ENCODE results near the gene INPP5D. TPM values are rescaled to one million over a fixed set of nuclear protein-coding genes. Genes with fewer than 3 reads are reported as not detected.

Gene INPP5D
- total and polyA plus RNA-seq, 2 donors (not counting 1 experiment from before 2014, with no cell fraction given): 152 to 444 TPM

DNA sequence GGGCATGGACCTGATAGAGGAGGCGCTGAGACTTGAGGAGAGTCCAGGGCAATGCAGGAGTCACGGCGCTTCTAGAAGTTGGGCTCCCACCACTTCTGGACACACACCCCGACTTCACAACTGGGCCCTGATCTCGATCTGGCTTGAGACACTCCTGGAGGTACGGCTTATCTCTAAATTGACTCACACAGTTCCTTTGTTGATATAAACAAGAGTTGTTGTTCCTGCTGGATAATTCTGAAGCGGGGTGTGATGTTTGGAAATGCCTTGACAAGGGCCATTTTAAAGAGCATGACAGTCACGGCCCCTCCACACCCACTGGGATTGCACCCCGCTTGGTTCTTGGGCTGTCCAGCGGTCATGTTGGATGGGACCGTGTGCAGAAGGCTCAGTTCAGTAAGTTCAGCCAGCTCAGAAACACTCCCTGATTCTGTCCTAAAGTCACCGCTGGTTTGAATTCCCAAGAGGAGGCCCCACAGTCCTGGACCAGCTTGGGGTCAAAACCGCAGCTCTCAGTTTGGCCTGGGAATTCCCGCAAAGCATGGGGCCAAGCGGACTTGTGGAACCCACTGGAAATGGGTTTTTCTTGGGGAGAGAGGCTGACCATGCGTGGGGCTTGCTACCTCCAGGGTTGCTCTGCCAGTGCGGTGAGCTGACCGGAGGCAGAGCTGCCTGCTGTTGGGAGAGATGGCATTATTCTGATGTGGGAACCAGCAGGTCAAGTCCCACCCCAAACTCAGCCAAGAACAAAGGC lies 37.0 kb upstream of the INPP5D start:
- ChIA-PET CTCF (no interaction called here), POLR2A (no interaction called here)
- TF ChIP-seq EZH2 (IDR thresholded peaks at IDR 0.05; ENCODE audit: borderline replicate concordance, insufficient read depth, low read depth, low read length, poor library complexity, severe bottlenecking): no peak
- TF ChIP-seq, protein P1, sequence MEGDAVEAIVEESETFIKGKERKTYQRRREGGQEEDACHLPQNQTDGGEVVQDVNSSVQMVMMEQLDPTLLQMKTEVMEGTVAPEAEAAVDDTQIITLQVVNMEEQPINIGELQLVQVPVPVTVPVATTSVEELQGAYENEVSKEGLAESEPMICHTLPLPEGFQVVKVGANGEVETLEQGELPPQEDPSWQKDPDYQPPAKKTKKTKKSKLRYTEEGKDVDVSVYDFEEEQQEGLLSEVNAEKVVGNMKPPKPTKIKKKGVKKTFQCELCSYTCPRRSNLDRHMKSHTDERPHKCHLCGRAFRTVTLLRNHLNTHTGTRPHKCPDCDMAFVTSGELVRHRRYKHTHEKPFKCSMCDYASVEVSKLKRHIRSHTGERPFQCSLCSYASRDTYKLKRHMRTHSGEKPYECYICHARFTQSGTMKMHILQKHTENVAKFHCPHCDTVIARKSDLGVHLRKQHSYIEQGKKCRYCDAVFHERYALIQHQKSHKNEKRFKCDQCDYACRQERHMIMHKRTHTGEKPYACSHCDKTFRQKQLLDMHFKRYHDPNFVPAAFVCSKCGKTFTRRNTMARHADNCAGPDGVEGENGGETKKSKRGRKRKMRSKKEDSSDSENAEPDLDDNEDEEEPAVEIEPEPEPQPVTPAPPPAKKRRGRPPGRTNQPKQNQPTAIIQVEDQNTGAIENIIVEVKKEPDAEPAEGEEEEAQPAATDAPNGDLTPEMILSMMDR (IDR thresholded peaks at IDR 0.05): no peak
- WGBS (ENCODE audit: insufficient coverage): 96% methylated on average over 12 of the region's 18 CpGs
- Mint-ChIP-seq H3K27ac (no peak overlapping the region), H3K4me3 (no peak overlapping the region), H3K4me1 (no peaks in the 10 kb centered on the region), H3K9me3 (ENCODE audit: insufficient read depth) (peaks cover 1% of the 10 kb centered on the region), H3K27me3 (no peaks in the 10 kb centered on the region)
- Histone ChIP-seq H4K20me1 (ENCODE audit: control insufficient read depth, insufficient read depth, low read length, poor library complexity, severe bottlenecking) (no peaks in the 10 kb centered on the region), H3K4me2 (replicated peaks; ENCODE audit: low read depth, low read length, poor library complexity, severe bottlenecking) (no peak overlapping the region), H3K9me3 (ENCODE audit: control extremely low read depth in 1 of 3, control insufficient read depth in 2 of 3, insufficient read depth in 1 of 3, low read length in 2 of 3) (no peaks in the 10 kb centered on the region), H3K79me2 (ENCODE audit: control insufficient read depth, insufficient read depth, low read length) (no peaks in the 10 kb centered on the region), H3K9ac (ENCODE audit: low read length) (no peak overlapping the region), H3K27me3 (replicated peaks in 1 of 4; ENCODE audit: control extremely low read depth in 1 of 4, control insufficient read depth in 3 of 4, insufficient read depth in 4 of 4, low read length in 3 of 4) (no peaks in the 10 kb centered on the region), H3K4me3 (ENCODE audit: control extremely low read depth in 1 of 5, extremely low read depth in 1 of 5, insufficient read depth in 1 of 5, low read depth in 2 of 5, low read length in 4 of 5) (no peak overlapping the region), H2AFZ (ENCODE audit: insufficient read depth, low read depth, low read length, poor library complexity, severe bottlenecking) (no peak overlapping the region), H3K4me1 (ENCODE audit: control insufficient read depth in 2 of 2, insufficient read depth in 2 of 2, low read length in 2 of 2) (no peaks in the 10 kb centered on the region), H3K36me3 (replicated peaks in 1 of 2; ENCODE audit: control extremely low read depth in 1 of 2, control insufficient read depth in 1 of 2, extremely low read depth in 1 of 2, insufficient read depth in 2 of 2, low read length in 1 of 2) (no peaks in the 10 kb centered on the region), H3K27ac (ENCODE audit: low read length in 2 of 2) (no peak overlapping the region)
- ATAC-seq (ENCODE audit: low read depth): no peak
- DNase-seq: no peak
- intact Hi-C loops (cut with micrococcal nuclease): loop anchor here (10.0 kb wide), 1 partner anchor 418 kb away; no protein-coding TSS in a partner anchor

DNA sequence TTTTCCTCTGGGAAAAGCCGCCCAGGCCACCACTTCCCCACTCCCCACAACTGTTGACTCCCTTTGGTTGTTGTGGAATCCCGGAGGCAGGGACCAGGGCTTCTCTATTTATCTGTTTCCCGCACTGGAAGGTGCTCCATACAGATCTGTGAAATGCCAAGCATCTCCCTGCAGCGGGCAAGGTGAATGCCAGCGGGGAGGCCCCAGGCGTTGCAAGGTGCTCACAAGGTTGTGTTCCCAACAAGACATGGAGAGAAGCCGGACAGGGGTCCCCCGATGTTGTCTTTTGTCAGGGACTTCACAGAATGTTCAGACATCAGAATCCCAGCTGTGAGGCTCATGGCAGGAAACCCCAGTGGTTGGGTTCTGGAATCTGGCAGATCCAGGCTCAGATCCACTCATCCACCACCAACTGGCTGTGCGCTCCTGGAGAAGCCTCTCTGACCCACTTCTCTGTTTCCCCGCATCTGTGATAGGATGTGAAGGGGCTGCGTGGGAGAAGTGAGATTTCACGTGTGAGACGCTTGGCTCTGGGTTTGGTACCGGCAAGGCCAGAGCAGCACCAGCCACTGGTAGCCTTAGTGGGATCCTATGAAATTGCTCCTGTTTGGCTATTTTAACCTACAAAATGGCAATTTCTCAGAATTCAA lies 36.3 kb upstream of the INPP5D start:
- H3K27me3 Mint-ChIP-seq: no peaks in the 10 kb centered on the region
- H4K20me1 ChIP-seq (ENCODE audit: control insufficient read depth, insufficient read depth, low read length, poor library complexity, severe bottlenecking): no peaks in the 10 kb centered on the region

More for the DNA sequence above, 36.3 kb upstream of the INPP5D start:
- no peaks in the 10 kb centered on the region for H3K79me2 ChIP-seq (ENCODE audit: control insufficient read depth, insufficient read depth, low read length)
- Mint-ChIP-seq H3K4me3 (no peak overlapping the region), H3K4me1 (no peaks in the 10 kb centered on the region), H3K9me3 (ENCODE audit: insufficient read depth) (no peaks in the 10 kb centered on the region), H3K27ac (no peak overlapping the region)
- POLR2A ChIA-PET: no interaction called here
- DNase-seq: no peak
- H3K36me3 ChIP-seq (replicated peaks in 1 of 2; ENCODE audit: control extremely low read depth in 1 of 2, control insufficient read depth in 1 of 2, extremely low read depth in 1 of 2, insufficient read depth in 2 of 2, low read length in 1 of 2): no peaks in the 10 kb centered on the region
- H3K27me3 ChIP-seq (replicated peaks in 1 of 4; ENCODE audit: control extremely low read depth in 1 of 4, control insufficient read depth in 3 of 4, insufficient read depth in 4 of 4, low read length in 3 of 4): no peaks in the 10 kb centered on the region
- TF ChIP-seq EZH2 (IDR thresholded peaks at IDR 0.05; ENCODE audit: borderline replicate concordance, insufficient read depth, low read depth, low read length, poor library complexity, severe bottlenecking): no peak
- TF ChIP-seq, protein P1 (IDR thresholded peaks at IDR 0.05): no peak
- no peak overlapping the region for H3K4me2 ChIP-seq (replicated peaks; ENCODE audit: low read depth, low read length, poor library complexity, severe bottlenecking)
- no peak overlapping the region for H2AFZ ChIP-seq (ENCODE audit: insufficient read depth, low read depth, low read length, poor library complexity, severe bottlenecking)
- intact Hi-C loops (cut with micrococcal nuclease): loop anchor here (10.0 kb wide), 1 partner anchor 419 kb away; no protein-coding TSS in a partner anchor
- H3K4me3 ChIP-seq (ENCODE audit: control extremely low read depth in 1 of 5, extremely low read depth in 1 of 5, insufficient read depth in 1 of 5, low read depth in 2 of 5, low read length in 4 of 5): no peak overlapping the region
- H3K9me3 ChIP-seq (ENCODE audit: control extremely low read depth in 1 of 3, control insufficient read depth in 2 of 3, insufficient read depth in 1 of 3, low read length in 2 of 3): no peaks in the 10 kb centered on the region
- no peaks in the 10 kb centered on the region for H3K4me1 ChIP-seq (ENCODE audit: control insufficient read depth in 2 of 2, insufficient read depth in 2 of 2, low read length in 2 of 2)
- no peak overlapping the region for H3K27ac ChIP-seq (ENCODE audit: low read length in 2 of 2)
- CTCF ChIA-PET: no interaction called here
- WGBS (ENCODE audit: insufficient coverage): 94% methylated on average over 13 of the region's 14 CpGs
- ATAC-seq (ENCODE audit: low read depth): no peak
- no peak overlapping the region for H3K9ac ChIP-seq (ENCODE audit: low read length)
